ENCODE measurements around the gene VAMP8. TPM values are rescaled to one million over a fixed set of nuclear protein-coding genes. Genes with fewer than 3 reads are reported as not detected.

Gene VAMP8
- total RNA-seq, 2 donors from 2014 or later, result 44.4 to 108 TPM

Small RNAs within 50 kb of the gene (small RNA-seq; reads per million reads assigned to genes)
- 0 reads per million in 2 donors for gene RN7SL126P

Other genes with a start within 250 kb of the VAMP8 start
- gene TGOLN2, start 249.6 kb upstream of the VAMP8 start, total RNA-seq, result 100 to 1,000 TPM; 140 to 165 TPM
- 10 to 100 TPM; 51.1 to 72.6 TPM for gene RETSAT, start 223.1 kb upstream of the VAMP8 start, total RNA-seq
- gene ELMOD3, start 222.8 kb upstream of the VAMP8 start, total RNA-seq, result 10 to 100 TPM; 31.6 to 32.1 TPM
- 10 to 100 TPM; 80.7 to 96.1 TPM for gene CAPG, start 167.2 kb upstream of the VAMP8 start, total RNA-seq
- 1 to 10 TPM in 1 of 2 donors, under 1 TPM in 1; 0.23 to 1.8 TPM for gene SH2D6, start 158.9 kb upstream of the VAMP8 start, total RNA-seq
- 100 to 1,000 TPM; 103 to 134 TPM for gene MAT2A, start 38.4 kb upstream of the VAMP8 start, total RNA-seq
- gene GGCX, start 16.1 kb upstream of the VAMP8 start, total RNA-seq, result 10 to 100 TPM; 17.8 to 52.7 TPM
- 10 to 100 TPM in 1 of 2 donors, 1 to 10 TPM in 1; 8.4 to 27.0 TPM for gene VAMP5, start 6.8 kb downstream of the VAMP8 start, total RNA-seq
- 100 to 1,000 TPM; 161 to 201 TPM for gene RNF181, start 18.2 kb downstream of the VAMP8 start, total RNA-seq
- 10 to 100 TPM; 17.4 to 32.3 TPM for gene TMEM150A, start 25.1 kb downstream of the VAMP8 start, total RNA-seq
- gene C2orf68, start 34.5 kb downstream of the VAMP8 start, total RNA-seq, result 10 to 100 TPM; 16.1 to 26.1 TPM
- 10 to 100 TPM; 60.8 to 99.1 TPM for gene USP39, start 38.6 kb downstream of the VAMP8 start, total RNA-seq
- gene SFTPB, start 90.6 kb downstream of the VAMP8 start, total RNA-seq, result under 1 TPM in 1 of 2 donors, not detected in 1; 0.59 TPM
- gene GNLY, start 116.8 kb downstream of the VAMP8 start, total RNA-seq, result under 1 TPM; 0.36 to 0.68 TPM
- 10 to 100 TPM; 40.1 to 49.8 TPM for gene ATOH8, start 176.4 kb downstream of the VAMP8 start, total RNA-seq

All from prostate gland (tissue), 2 donors.